Parathyroid adenoma (tissue), 2 donors: ENCODE results near the gene DYNC2I2.

Experiments
- H2AFZ ChIP-seq: fragments of 300-600 bp; sonication (generic); one replicate; pipeline ENCODE4 v1.7.0; 2017; ENCODE audit warnings: antibody characterized with exemption, mild to moderate bottlenecking
- H3K27ac ChIP-seq: fragments of 300-600 bp; sonication (generic); one replicate; pipeline ENCODE4 v1.7.0; 2017
- H3K27me3 ChIP-seq: fragments of 300-600 bp; sonication (generic); one replicate; pipeline ENCODE4 v1.7.0; 2017; ENCODE audit warnings: low read length; ENCODE audit not compliant: control insufficient read depth, insufficient read depth
- H3K36me3 ChIP-seq: fragments of 300-600 bp; sonication (generic); one replicate; pipeline ENCODE4 v1.7.0; 2017; ENCODE audit warnings: low read length; ENCODE audit not compliant: control insufficient read depth, insufficient read depth
- H3K4me1 ChIP-seq: fragments of 300-600 bp; sonication (generic); one replicate; pipeline ENCODE4 v1.7.0; 2017; ENCODE audit warnings: control low read depth
- H3K4me2 ChIP-seq: fragments of 300-600 bp; sonication (generic); one replicate; pipeline ENCODE4 v1.7.0; 2017; ENCODE audit warnings: low read length
- H3K4me3 ChIP-seq: fragments of 300-600 bp; sonication (generic); one replicate; pipeline ENCODE4 v1.7.0; 2017; ENCODE audit warnings: low read depth, low read length
- H3K79me2 ChIP-seq: fragments of 300-600 bp; sonication (generic); one replicate; pipeline ENCODE4 v1.7.0; 2017; ENCODE audit warnings: control low read depth
- H3K9ac ChIP-seq: fragments of 300-600 bp; sonication (generic); one replicate; pipeline ENCODE4 v1.7.0; 2017; ENCODE audit warnings: mild to moderate bottlenecking
- H3K9me3 ChIP-seq: fragments of 300-600 bp; sonication (generic); one replicate; pipeline ENCODE4 v1.7.0; 2017; ENCODE audit warnings: low read length; ENCODE audit not compliant: control insufficient read depth
- TF ChIP-seq, protein P1 (sequence below): fragments of 300-600 bp; sonication (generic); IDR thresholded peaks from one replicate; pipeline ENCODE4 v1.7.0; 2017; ENCODE audit warnings: antibody characterized with exemption, mild to moderate bottlenecking
- donor health status: primary hyperparathyroidism.

Gene DYNC2I2

DNA sequence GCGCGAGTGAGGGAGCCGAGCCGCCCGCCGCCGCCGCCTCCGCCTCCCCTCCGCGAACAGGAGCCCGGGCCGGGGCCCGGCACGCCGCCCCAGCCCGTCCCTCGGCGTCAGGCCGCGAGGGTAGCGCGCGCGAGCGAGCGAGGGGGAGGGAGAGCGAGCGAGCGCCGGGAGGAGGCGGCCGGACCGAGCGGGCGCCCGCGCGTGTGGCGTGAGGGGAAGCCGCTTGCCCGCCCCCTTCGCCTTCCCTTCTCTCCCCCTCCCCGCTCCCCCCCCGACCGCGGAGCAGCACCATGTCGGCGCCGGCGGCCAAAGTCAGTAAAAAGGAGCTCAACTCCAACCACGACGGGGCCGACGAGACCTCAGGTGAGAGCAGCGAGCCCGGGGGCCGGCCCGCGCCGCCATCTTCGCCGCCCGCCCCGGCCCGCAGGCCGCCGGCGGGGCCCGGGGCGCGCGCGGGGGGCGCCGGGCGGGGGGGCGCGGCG is 32.7 kb upstream of the DYNC2I2 start:
- Histone ChIP-seq H3K4me1 (no peaks in the 10 kb centered on the region), H3K4me3 (peak overlapping the region; percentile 49), H3K27ac (no peak overlapping the region), H3K27me3 (no peaks in the 10 kb centered on the region), H3K36me3 (no peaks in the 10 kb centered on the region), H2AFZ (no peak overlapping the region), H3K4me2 (no peak overlapping the region), H3K9me3 (no peaks in the 10 kb centered on the region), H3K9ac (no peak overlapping the region), H3K79me2 (peaks cover 5% of the 10 kb centered on the region)
- TF ChIP-seq, protein P1, sequence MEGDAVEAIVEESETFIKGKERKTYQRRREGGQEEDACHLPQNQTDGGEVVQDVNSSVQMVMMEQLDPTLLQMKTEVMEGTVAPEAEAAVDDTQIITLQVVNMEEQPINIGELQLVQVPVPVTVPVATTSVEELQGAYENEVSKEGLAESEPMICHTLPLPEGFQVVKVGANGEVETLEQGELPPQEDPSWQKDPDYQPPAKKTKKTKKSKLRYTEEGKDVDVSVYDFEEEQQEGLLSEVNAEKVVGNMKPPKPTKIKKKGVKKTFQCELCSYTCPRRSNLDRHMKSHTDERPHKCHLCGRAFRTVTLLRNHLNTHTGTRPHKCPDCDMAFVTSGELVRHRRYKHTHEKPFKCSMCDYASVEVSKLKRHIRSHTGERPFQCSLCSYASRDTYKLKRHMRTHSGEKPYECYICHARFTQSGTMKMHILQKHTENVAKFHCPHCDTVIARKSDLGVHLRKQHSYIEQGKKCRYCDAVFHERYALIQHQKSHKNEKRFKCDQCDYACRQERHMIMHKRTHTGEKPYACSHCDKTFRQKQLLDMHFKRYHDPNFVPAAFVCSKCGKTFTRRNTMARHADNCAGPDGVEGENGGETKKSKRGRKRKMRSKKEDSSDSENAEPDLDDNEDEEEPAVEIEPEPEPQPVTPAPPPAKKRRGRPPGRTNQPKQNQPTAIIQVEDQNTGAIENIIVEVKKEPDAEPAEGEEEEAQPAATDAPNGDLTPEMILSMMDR, result no peak

GRCh38 chr9:128688501-128689292 is 32.0 kb upstream of the DYNC2I2 start, which contains the start of gene SET:
SET (plus strand) TSS chr9:128689222; CDS start chr9:128689583, 361 bp downstream.
- no peaks in the 10 kb centered on the region for H3K9me3 ChIP-seq
- no peaks in the 10 kb centered on the region for H3K4me1 ChIP-seq

DNA sequence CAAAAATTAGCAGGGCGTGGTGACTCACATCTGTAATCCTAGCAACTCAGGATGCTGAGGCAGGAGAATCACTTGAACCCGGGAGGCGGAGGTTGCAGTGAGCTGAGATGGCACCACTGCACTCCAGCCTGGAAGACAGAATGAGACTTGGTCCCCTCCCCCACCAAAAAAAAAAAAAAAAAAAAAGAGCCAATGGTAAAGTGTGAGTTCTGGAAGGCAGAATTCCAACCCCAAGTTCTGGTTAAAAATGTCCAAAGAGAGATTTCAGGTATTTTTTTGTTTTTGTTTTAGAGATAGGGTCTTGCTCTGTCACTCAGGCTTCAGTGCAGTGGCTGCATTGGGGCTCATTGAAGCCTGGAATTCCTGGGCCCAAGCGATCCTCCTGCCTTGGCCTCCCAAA is 30.8 kb upstream of the DYNC2I2 start:
- H3K27ac ChIP-seq, result no peak overlapping the region
- TF ChIP-seq, protein P1, result no peak
- no peaks in the 10 kb centered on the region for H3K4me1 ChIP-seq

More at GRCh38 chr9:128688501-128689292, 32.0 kb upstream of the DYNC2I2 start, which contains the start of gene SET:
- Histone ChIP-seq H3K9ac (no peak within 1 kb of the TSS), H3K4me2 (peak within 1 kb of the TSS; percentile 89), H3K27me3 (no peaks in the 10 kb centered on the region), H3K4me3 (peak within 1 kb of the TSS; percentile 70), H3K79me2 (peaks cover 5% of the 10 kb centered on the region), H3K36me3 (no peaks in the 10 kb centered on the region), H2AFZ (peak within 1 kb of the TSS; percentile 85), H3K27ac (peak within 1 kb of the TSS; percentile 70)
- TF ChIP-seq, protein P1, result no peak

DNA sequence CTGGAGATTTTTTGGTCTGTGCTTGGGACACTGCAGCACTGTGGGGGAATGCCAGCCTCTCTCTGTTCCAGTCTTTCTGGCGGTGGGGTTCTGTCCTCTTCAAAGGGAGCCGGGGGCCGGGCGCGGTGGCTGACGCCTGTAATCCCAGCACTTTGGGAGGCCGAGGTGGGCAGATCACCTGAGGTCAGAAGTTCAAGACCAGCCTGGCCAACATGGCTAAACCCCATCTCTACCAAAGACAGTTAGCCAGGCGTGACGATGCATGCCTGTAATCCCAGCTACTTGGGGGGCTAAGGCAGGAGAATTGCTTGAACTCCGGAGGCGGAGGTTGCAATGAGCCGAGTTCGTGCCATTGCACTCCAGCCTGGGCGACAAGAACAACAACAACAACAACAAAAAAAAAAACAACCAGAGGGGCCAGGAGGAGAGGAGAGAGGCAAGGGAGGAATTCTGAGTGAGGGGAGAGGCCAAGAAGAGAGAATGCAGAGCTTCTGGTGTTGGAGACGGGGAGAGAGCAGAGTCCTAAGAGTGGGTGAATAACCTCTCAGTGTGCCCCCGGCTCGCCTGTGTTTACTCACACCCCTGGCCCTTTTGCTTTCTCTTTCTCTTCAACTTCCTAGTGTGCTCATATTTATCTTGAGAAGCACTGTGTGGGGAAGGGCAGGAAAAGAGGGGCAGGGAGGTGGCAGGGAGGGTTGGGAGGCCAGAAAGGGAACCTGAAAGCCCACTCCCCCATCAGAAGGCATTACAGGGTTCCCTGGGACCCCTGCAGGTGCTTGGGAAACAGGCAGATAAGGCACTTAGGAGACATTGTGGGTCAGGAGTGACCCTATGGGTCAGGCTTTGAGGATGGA is 29.2 kb upstream of the DYNC2I2 start:
- Histone ChIP-seq H3K4me2 (no peak overlapping the region), H3K79me2 (peaks cover 5% of the 10 kb centered on the region), H3K27me3 (no peaks in the 10 kb centered on the region), H3K36me3 (no peaks in the 10 kb centered on the region), H3K9me3 (no peaks in the 10 kb centered on the region), H3K4me1 (no peaks in the 10 kb centered on the region), H3K27ac (no peak overlapping the region), H2AFZ (no peak overlapping the region), H3K9ac (no peak overlapping the region), H3K4me3 (no peak overlapping the region)
- TF ChIP-seq, protein P1, result no peak

More for the DNA sequence above, 30.8 kb upstream of the DYNC2I2 start:
- H3K79me2 ChIP-seq, result peaks cover 5% of the 10 kb centered on the region
- no peaks in the 10 kb centered on the region for H3K36me3 ChIP-seq
- H3K9me3 ChIP-seq, result no peaks in the 10 kb centered on the region
- H3K9ac ChIP-seq, result no peak overlapping the region
- no peaks in the 10 kb centered on the region for H3K27me3 ChIP-seq
- H3K4me3 ChIP-seq, result no peak overlapping the region
- H3K4me2 ChIP-seq, result no peak overlapping the region
- H2AFZ ChIP-seq, result no peak overlapping the region
